ENCODE results near the gene DOCK4.

DOCK4 gene

DNA sequence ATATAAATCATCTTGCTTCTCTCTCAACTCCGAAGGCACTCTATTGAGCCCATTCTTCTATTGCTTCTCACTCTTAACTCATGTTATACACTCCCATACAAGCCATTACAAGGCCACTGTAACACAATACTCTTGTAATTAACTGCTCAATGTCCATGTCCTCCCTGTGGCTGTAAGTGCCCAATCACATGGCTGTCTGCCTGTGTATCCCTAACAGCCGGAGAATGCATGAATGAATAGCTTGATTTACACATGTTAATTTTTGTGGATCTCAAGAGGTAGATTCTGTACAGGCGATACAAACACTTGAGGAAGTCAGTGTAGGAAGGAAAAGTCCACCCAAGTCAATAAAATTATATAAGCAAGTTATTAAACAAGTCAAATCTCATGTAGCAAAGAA, 215.6 kb downstream of the DOCK4 start:
- DNase-seq = no peak

- no peak for DNase-seq
These were observed 218.3 kb downstream of the DOCK4 start for GRCh38 chr7:111987886-111988285.

GRCh38 chr7:111987115-111987826, 218.9 kb downstream of the DOCK4 start:
- no peak for DNase-seq

DNA sequence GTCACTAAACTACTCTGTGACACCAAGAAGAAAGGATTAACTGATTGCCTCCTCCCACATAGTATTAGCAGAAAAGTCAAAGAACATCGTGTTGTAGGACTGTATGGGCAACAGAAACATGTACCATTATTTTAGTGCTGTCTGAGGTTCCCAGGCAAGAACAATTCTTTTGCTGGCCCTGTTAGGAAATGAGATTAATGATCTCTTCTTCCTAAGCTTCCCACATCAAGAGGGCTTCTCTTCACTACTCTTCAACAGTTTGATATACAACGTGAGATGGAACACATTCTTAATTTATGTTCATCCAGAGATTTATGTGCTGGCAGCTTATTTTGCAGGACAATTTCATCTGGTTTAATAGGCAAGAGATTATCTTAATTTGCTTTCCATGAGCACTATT, 219.6 kb downstream of the DOCK4 start:
- no peak for DNase-seq

DNA sequence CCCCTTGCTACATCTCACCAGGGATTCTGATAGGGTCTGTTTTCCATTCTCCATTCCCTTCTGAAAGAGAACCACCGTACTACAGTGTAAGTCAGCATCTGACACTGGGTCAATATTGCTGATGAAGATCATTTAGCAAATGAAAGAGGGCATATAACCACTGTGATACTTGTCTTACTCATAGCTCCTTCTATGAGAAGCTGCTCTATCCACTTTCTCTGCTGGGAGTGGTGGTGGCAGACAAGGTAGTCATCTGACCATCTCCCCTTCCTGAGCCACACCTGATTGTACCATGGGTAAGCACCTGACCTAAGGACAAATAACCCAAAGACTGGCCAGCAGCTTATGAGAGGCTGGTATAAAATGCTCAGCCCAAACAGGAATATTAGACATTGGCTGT, 220.4 kb downstream of the DOCK4 start:
- DNase-seq = no peak

DNA sequence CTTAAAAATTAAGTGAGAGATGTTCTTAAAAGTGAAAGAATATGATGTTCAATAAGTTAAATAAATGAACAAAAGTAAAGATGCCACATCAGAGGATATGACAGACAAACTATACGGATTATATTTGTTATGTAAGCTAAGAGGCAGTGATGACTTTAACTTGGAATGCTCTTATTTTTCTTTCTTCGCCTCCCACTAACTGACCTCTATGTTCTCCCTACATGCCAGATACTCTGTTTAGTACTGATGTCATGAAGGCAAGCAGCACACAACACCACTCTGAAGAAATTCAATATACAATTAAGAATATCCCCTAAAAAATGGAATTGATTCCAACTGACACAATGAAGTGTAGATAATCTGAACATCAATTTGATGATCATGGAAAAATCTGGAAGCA, 223.4 kb downstream of the DOCK4 start:
- no peak for DNase-seq

DNA sequence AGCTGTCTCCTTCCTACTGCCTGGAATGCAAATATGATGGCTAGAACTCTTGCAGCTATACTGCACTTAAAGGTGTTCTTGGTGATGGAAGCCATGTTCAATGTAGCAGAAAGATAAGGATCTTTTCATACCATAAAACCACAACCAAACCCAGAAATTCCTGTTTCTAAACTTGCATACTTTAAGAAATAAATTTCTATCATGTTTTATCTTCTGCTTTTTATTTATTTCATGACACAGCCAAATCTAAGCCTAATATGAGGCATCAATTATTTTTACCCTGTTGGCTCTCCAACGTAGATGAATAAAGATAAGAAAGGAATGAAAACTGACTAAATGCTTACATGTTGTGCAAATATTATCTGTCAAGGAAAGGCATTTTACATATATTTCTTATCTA, 224.1 kb downstream of the DOCK4 start:
- DNase-seq = no peak

GRCh38 chr7:111980725-111981124, 225.5 kb downstream of the DOCK4 start:
- no peak for DNase-seq

- no peak for DNase-seq
These were observed 230.9 kb downstream of the DOCK4 start for GRCh38 chr7:111975346-111975745.

DNA sequence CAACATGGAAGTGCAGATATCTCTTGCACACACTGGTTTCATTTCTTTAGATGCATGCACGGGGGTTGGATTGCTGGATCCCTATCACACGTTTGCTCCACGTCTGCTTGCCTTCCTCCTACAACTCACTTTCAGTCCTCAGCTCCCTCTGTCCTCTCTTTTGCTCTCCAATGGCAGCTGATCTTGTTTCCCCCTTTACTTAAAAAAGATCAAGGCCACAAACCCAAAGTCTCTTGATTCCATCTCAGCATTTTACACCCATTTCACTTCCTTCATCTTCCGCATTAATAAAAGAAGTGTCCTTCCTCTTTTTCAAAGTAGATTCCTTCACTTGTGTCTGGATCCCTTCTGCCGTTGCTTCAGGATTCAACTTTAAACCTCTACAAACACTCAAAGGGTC, 245.2 kb downstream of the DOCK4 start:
- DNase-seq = no peak

DNA sequence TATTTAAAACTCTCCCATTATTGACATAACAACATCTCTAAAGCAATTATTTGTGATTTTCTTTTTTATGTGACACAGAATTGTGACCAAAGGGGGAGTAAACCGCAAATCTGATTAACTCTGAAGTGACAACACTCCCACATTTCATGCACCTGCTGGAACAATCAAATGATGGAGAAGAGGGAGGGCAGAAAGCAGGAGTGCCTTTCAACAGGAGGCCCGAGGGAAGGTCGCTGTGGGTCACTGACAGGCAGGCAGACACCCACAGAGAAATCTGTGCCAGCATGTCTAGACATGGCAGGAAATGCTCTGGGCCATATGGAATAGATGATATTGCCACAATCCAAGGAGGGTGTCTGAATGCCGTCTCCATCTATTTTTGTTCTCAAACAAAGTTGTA, 247.3 kb downstream of the DOCK4 start:
- DNase-seq = no peak

DNA sequence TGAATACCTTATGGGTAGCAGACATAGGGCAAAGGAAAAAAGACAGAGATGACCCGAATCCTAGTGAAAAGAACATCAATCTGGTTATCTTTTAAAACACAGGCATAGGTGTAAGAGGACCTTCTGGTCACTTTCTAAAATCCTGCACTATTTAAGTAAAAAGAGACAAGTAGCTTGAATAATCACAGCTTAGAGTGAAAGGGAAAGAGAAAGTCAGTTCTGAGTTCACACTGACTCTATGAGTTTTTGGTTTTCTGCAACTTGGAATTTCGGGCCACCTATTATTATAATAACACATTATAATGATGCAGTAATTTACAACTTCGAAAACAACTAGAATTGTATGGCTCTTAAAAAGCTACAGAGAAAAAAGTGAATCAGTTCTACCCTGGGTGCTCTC, 247.8 kb downstream of the DOCK4 start:
- no peak for DNase-seq

DNA sequence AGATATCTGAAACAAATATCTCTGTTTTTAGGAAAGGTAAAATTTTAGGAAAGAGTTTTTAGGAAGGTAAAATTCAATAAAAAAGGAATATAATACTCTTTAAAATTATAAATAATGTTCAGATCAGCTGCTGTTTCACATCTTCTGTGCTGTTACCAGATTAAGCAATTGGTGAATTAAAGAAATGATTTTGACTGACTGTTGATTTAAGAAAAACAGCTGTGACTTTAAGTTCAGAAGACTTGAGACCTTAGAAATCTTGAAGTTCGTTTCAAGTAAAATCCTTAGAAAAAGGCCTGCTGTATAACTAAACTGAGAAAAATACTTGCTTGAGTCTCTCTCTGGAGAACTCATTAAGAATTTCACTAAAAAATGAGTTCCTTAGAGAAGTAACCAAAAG, 250.6 kb downstream of the DOCK4 start:
- no peak for DNase-seq

- DNase-seq = no peak
These were observed 251.5 kb downstream of the DOCK4 start for GRCh38 chr7:111954474-111955381.

DNA sequence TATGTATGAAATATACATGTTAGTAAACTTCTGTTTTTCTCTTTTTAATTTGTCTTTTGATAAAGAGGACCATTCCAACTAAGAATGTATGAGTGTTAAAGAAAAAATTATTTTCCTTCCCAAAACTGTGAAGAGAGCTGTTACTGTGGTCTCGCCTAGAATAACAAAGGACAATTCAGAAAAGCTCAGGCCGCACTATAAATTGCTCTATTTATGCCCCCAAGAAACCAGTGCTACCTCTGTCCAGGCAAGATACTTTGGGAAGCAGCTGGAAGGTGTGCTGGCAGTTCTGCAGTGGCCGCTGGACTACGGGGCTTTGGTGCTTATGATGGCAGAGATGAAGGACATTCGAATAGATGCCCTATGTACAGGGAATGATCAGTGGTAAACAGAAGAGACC, 252.1 kb downstream of the DOCK4 start:
- no peak for DNase-seq

DNA sequence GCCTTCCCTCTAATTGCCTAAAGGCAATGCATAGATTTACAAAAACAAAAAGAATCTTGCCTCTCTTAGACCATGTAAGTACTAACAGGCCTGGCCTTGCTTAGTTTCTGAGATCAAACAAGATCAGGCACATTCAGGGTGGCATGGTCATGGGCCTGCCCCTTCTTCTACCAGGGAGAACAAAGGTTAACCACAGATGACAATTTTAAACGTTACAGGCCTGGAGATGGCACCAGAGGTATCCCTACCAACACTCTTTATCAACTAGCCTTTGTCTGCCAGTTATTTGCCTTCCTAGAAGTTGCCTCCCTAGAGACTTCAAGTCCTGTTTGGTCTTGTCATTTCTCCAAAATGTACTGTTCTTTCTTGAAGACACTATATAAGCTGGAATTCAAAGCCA, 252.6 kb downstream of the DOCK4 start:
- no peak for DNase-seq

DNA sequence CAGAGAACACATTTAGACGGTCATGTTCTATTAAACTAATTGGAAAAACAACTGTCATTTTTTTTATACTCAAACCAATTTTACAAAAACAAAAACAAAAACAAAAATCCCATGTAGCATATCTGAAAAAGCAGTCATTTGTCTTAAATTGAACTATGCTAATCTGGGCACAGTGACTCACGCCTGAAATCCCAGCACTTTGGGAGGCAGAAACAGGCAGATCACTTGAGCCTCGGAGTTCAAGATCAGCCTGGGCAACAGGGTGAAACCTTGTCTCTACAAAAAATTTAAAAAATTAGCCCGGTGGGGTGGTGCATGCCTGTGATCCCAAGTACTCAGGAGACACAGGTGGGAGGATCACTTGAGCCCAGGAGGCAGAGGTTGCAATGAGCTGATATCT, 253.4 kb downstream of the DOCK4 start:
- no peak for DNase-seq

DNA sequence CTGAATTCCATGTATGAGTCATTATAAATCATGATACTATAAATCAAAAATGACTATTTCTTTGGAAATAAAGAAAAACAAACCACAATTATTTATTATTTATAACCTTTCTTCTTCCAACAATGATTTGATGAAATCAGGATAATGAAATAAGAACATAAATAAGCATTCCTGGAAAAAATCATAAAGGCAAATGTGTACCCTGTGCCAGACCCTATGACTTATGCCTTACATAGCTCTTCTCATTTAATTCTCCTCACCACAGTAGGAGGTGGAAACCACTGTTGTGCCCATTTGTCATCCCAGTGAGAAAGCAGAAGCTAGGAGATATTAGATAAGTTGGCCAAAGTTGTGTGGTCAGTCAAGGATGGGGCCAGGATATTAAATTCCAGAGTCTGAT, 255.1 kb downstream of the DOCK4 start:
- DNase-seq = no peak

DNA sequence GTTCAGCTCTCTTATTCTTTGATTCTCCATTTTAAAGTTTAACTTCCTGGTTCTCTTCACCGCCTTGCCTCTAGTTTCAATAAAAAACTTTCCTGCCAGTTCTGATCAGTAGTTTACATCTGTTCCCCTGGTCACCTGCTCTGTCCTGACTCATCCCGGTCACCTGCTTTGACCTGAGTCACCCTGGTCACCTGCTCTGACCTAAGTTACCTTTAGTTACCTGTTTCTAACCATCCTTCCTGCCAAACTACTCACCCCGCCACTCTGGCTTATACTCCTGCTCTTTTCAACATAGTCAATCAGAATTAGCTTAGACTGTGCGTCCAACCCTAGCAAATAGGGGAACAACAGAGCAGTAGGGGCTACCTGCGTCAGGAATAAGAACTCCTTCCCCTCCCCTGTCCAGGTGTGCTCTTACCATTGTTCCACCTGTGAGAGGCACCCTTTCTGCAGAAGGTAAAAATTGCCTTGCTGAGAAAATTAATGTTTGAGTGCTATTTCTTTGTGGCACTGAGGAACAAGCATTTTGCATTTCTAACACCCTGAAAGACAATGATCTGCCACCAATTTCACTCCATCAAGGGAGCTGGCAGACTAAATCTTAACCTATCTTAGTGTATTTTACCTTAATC, 263.6 kb downstream of the DOCK4 start:
- DNase-seq = no peak

- DNase-seq = no peak
These were observed 269.0 kb downstream of the DOCK4 start for GRCh38 chr7:111937163-111937562.

- no peak for DNase-seq
These were observed 272.6 kb downstream of the DOCK4 start for GRCh38 chr7:111933609-111934008.

DNA sequence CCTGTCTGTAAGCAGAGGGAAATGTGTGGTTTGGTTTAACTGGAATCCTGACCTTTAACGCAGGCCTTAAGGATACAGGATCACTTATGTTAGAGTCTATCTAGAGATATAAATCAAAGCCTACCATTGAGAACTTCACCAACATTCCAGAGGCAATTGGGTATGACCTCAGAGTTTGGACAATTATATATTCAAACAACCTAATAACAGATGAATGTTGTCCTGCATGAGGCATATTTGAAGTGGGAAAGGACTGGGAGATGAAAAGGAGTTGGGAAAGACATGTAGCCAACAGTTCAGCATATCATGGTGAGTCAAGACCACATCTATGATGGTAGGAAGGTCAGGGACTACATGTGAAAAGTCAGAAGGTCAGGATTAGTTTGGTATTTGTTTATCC, 274.2 kb downstream of the DOCK4 start:
- no peak for DNase-seq

DNA sequence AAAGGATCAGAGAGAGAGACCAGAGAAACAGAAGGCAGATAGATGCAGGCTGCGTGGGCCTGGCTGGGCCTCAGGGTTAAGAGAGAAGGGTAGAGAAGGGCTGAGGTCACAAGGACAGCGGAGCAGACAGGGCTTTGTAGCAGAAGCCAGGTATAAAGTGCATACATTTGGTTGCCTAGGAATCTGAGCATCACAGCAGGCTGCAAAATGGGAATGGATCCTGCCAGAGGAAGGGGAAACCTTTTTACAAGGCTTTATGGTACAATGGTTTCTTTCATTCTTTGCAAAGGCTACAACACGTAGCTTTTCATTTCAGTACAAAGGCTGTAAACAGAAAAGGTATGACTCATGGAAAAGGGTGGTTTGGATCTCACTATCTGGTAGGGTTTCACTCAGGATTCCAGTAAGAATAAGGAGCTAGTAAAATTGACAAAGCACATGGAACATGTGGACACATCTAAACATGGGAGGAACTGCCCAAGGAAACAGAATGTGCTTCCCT, 275.1 kb downstream of the DOCK4 start:
- DNase-seq = no peak

DNA sequence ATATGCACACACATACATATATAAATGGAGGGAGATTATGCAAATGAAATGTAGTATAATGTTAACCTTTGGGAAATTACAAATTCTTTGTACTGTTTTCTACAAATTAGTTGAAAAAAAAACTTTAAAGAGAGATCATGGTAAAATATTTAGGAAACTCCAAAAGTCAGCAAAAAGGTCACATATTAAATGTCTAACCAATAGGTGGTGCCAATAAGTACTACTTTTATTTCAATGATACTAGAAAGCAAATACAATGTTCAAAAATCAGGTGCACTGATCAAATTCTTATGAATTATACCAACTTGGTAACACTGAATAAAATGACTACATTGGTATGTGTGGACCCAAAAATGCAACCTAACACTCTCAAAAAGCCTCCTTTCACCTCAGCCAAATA, 276.9 kb downstream of the DOCK4 start:
- no peak for DNase-seq
